Hepatocyte (in vitro differentiated cells): Measurements from ENCODE around the gene CA14. TPM values are rescaled to one million over a fixed set of nuclear protein-coding genes. Genes with fewer than 3 reads are reported as not detected.
A peak's percentile ranks its signal among the peaks of the same experiment; 100 is the strongest.

ENCODE experiments used
- DNase-seq: peaks from one replicate; pipeline ENCODE4 v3.0.0-alpha.2; 2016; ENCODE audit warnings: low spot score
- H2AFZ ChIP-seq: fragments of 200-600 bp; sonication (generic); 2 replicates; pipeline ENCODE4 v1.6.0; 2016; ENCODE audit warnings: antibody characterized with exemption, mild to moderate bottlenecking
- H3K27ac ChIP-seq: fragments of 200-600 bp; sonication (generic); 2 replicates; pipeline ENCODE4 v1.5.1; 2016; ENCODE audit warnings: mild to moderate bottlenecking
- H3K27me3 ChIP-seq: fragments of 200-600 bp; sonication (generic); 2 replicates; pipeline ENCODE4 v1.6.1; 2016
- H3K36me3 ChIP-seq: fragments of 200-600 bp; sonication (generic); replicated peaks from 2 replicates; pipeline ENCODE4 v1.5.1; 2016; ENCODE audit warnings: low read depth; ENCODE audit not compliant: insufficient read depth
- H3K4me1 ChIP-seq: fragments of 200-600 bp; sonication (generic); 2 replicates; pipeline ENCODE4 v1.5.1; 2016; ENCODE audit warnings: mild to moderate bottlenecking, moderate library complexity; ENCODE audit not compliant: insufficient read depth
- H3K4me2 ChIP-seq: fragments of 200-600 bp; sonication (generic); 2 replicates; pipeline ENCODE4 v1.6.0; 2016
- H3K4me3 ChIP-seq: fragments of 200-600 bp; sonication (generic); 2 replicates; pipeline ENCODE4 v1.5.1; 2016; ENCODE audit warnings: mild to moderate bottlenecking
- H3K79me2 ChIP-seq: fragments of 200-600 bp; sonication (generic); 2 replicates; pipeline ENCODE4 v1.6.0; 2017; ENCODE audit warnings: mild to moderate bottlenecking
- H3K9me2 ChIP-seq: fragments of 200-600 bp; sonication (generic); replicated peaks from 2 replicates; pipeline ENCODE4 v1.6.0; 2017; ENCODE audit warnings: mild to moderate bottlenecking; ENCODE audit not compliant: insufficient read depth
- H3K9me3 ChIP-seq: fragments of 200-600 bp; sonication (generic); 2 replicates; pipeline ENCODE4 v1.5.1; 2016; ENCODE audit warnings: low read depth, mild to moderate bottlenecking
- H4K20me1 ChIP-seq: fragments of 200-600 bp; sonication (generic); 2 replicates; pipeline ENCODE4 v1.6.0; 2016; ENCODE audit warnings: mild to moderate bottlenecking; ENCODE audit not compliant: insufficient read depth, poor library complexity, severe bottlenecking
- CTCF ChIP-seq: fragments of 200-600 bp; sonication (generic); IDR thresholded peaks from 2 replicates; pipeline ENCODE4 v1.5.1; 2016; ENCODE audit warnings: antibody characterized with exemption, mild to moderate bottlenecking; ENCODE audit not compliant: poor library complexity
- EZH2 ChIP-seq: fragments of 200-600 bp; sonication (generic); IDR thresholded peaks from 2 replicates; pipeline ENCODE4 v1.6.1; 2016; ENCODE audit warnings: antibody characterized with exemption, mild to moderate bottlenecking, borderline replicate concordance
- EZH2phosphoT487 ChIP-seq: fragments of 200-600 bp; sonication (generic); IDR thresholded peaks from one replicate; pipeline ENCODE4 v1.6.1; 2018; ENCODE audit warnings: antibody characterized with exemption, mild to moderate bottlenecking, low read depth, moderate library complexity; ENCODE audit not compliant: unreplicated experiment, severe bottlenecking
- WGBS: methylation state at CpG from one replicate; pipeline ENCODE4 v1.1.6; 2016; ENCODE audit warnings: low lambda C conversion rate; ENCODE audit errors: missing lambda C conversion rate; 5-methylcytosine and 5-hydroxymethylcytosine counted together
- polyA plus RNA-seq: library from polyadenylated mRNA; unstranded; fragments of >200 nt; fragmentation: Nextera tagmentation; extraction: Ambion mirVana; gene quantifications from 2 replicates; pipeline ENCODE4 v1.2.1, GENCODE V29; 2016
- total RNA-seq: library from RNA; depleted of rRNA; stranded (reverse); fragments of >200 nt; gene quantifications from 2 replicates; pipeline ENCODE4 v1.2.3, GENCODE V29; 2014

Gene CA14
- total and polyA plus RNA-seq, 2 experiments from 2014 or later: 4.6 to 7.3 TPM

DNA sequence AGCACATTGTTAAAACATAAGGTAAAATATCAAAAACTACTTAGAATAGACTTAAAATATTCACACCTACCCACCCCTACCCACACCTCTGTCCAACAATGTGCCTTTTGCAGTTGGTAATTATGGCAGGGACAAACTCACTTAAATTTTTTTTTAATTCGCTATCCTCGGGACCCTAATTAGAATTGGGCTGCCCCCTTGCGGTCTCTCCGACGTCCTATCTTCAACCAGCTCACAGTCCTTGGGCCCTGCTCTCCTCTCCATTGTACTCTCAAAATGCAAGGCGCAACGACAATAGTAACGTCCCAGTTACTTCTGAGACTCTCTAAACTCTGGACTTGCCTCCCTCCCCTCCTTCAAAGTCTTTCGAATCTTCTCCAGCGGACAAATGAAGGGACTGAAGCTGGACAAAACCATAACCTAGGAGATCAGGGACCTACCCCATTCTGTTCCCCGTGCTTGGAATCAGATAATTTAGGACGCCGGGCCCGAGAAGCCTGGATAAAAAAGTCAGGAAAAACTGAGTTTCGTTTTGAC lies 23.7 kb downstream of the CA14 start:
- WGBS: 5% methylated on average over 15 of the region's 15 CpGs
- Histone ChIP-seq H4K20me1 (no peaks in the 10 kb centered on the region), H2AFZ (peak overlapping the region; percentile 75), H3K27me3 (no peaks in the 10 kb centered on the region), H3K9me2 (no peaks in the 10 kb centered on the region), H3K4me1 (no peaks in the 10 kb centered on the region), H3K4me2 (peak overlapping the region; percentile 84), H3K9me3 (no peaks in the 10 kb centered on the region), H3K27ac (peak overlapping the region; percentile 87), H3K36me3 (no peaks in the 10 kb centered on the region), H3K79me2 (no peaks in the 10 kb centered on the region), H3K4me3 (peak overlapping the region; percentile 15)
- DNase-seq: peak; percentile 79
- TF ChIP-seq EZH2 (no peak), CTCF (peak; percentile 64), EZH2phosphoT487 (no peak)

GRCh38 chr1:150281758-150282557 lies 24.4 kb downstream of the CA14 start, which contains the start of gene CIART:
Gene CIART, plus strand, starts transcription at chr1:150282554. Its CDS starts 714 bp downstream, at chr1:150283268.
- Histone ChIP-seq H3K27ac (peak within 1 kb of the TSS; percentile 87), H3K27me3 (no peaks in the 10 kb centered on the region), H4K20me1 (no peaks in the 10 kb centered on the region), H3K4me3 (peak within 1 kb of the TSS; percentile 34), H3K4me1 (no peaks in the 10 kb centered on the region), H3K79me2 (no peaks in the 10 kb centered on the region), H3K9me3 (no peaks in the 10 kb centered on the region), H3K36me3 (no peaks in the 10 kb centered on the region), H3K4me2 (peak within 1 kb of the TSS; percentile 84), H2AFZ (peak within 1 kb of the TSS; percentile 75), H3K9me2 (no peaks in the 10 kb centered on the region)
- 9% methylated on average over 40 of the region's 46 CpGs for WGBS
- TF ChIP-seq EZH2phosphoT487 (no peak), EZH2 (no peak), CTCF (no peak)
- DNase-seq: peak; percentile 96

GRCh38 chr1:150282558-150282958 lies 25.0 kb downstream of the CA14 start:
- H3K4me3 ChIP-seq: peak overlapping the region; percentile 34
- no peak for DNase-seq

More at GRCh38 chr1:150282558-150282958, 25.0 kb downstream of the CA14 start:
- H3K9me2 ChIP-seq: no peaks in the 10 kb centered on the region
- TF ChIP-seq EZH2 (no peak), CTCF (no peak), EZH2phosphoT487 (no peak)
- peak overlapping the region; percentile 84 for H3K4me2 ChIP-seq
- peak overlapping the region; percentile 53 for H2AFZ ChIP-seq
- H3K36me3 ChIP-seq: no peaks in the 10 kb centered on the region
- H3K27ac ChIP-seq: peak overlapping the region; percentile 10
- WGBS: 4% methylated on average over 14 of the region's 21 CpGs
- no peaks in the 10 kb centered on the region for H4K20me1 ChIP-seq
- no peaks in the 10 kb centered on the region for H3K4me1 ChIP-seq
- no peaks in the 10 kb centered on the region for H3K79me2 ChIP-seq
- no peaks in the 10 kb centered on the region for H3K9me3 ChIP-seq
- no peaks in the 10 kb centered on the region for H3K27me3 ChIP-seq
